Activated CD8-positive, alpha-beta memory T cell treated with anti-CD3 and anti-CD28 coated beads, Interleukin-2, amount 10 ng/mL, durations not matched to agents 7 days and 5 days (primary cell): ENCODE data around the gene SLC15A1. TPM values are rescaled to one million over a fixed set of nuclear protein-coding genes. Genes with fewer than 3 reads are reported as not detected.
"Not testable (repeated sequence)": the region's sequence is repeated elsewhere in the genome, so short reads cannot be mapped to it uniquely, and the experiment has no call there.

Experiments used
- ATAC-seq: fragments of 150-1000 bp; cut with Tn5 transposase; one replicate; pipeline ENCODE4 v1.10.0; 2021; ENCODE audit warnings: moderate library complexity
- CTCF ChIA-PET: fragments of 350-600 bp; sonication (Branson Sonifier 250); formaldehyde crosslinking; loops from one replicate; lab custom pipeline; 2021; ENCODE audit warnings: antibody characterized with exemption; lab: Charles Lee
- DNase-seq: peaks from one replicate; pipeline ENCODE4 v3.0.0-alpha.2; 2020
- H3K27ac Mint-ChIP-seq: one replicate; pipeline ENCODE4 v1.8.0; 2021; ENCODE audit warnings: mild to moderate bottlenecking, mixed read lengths
- H3K27me3 Mint-ChIP-seq: one replicate; pipeline ENCODE4 v1.8.0; 2021; ENCODE audit warnings: mixed read lengths
- H3K36me3 Mint-ChIP-seq: one replicate; pipeline ENCODE4 v1.8.0; 2021; ENCODE audit warnings: mild to moderate bottlenecking, mixed read lengths
- H3K4me1 Mint-ChIP-seq: one replicate; pipeline ENCODE4 v1.8.0; 2021; ENCODE audit warnings: mixed read lengths
- H3K4me3 Mint-ChIP-seq: one replicate; pipeline ENCODE4 v1.8.0; 2021; ENCODE audit warnings: mild to moderate bottlenecking, moderate library complexity, mixed read lengths
- H3K9me3 Mint-ChIP-seq: one replicate; pipeline ENCODE4 v1.8.0; 2022; ENCODE audit warnings: low read depth, mixed read lengths
- total RNA-seq, 2 experiments: library from RNA; stranded (reverse); gene quantifications; one replicate each; pipeline ENCODE4 v1.2.3, GENCODE V29; 2021

The SLC15A1 gene
- total RNA-seq, 2 experiments from 2014 or later = not detected

- Mint-ChIP-seq H3K27ac (no peak overlapping the region), H3K9me3 (no peaks in the 10 kb centered on the region), H3K27me3 (peaks cover 25% of the 10 kb centered on the region), H3K4me1 (peaks cover 2% of the 10 kb centered on the region), H3K36me3 (no peaks in the 10 kb centered on the region), H3K4me3 (no peak overlapping the region)
- DNase-seq (no peak), ATAC-seq (no peak)
- CTCF ChIA-PET = interaction anchor here (10.3 kb wide), 1 partner anchor 203 kb away, joined by 124 read pairs; no protein-coding TSS in a partner anchor
Measured at GRCh38 chr13:98648686-98649085, 103.8 kb downstream of the SLC15A1 start.

- H3K4me1 Mint-ChIP-seq = no peaks in the 10 kb centered on the region
- H3K4me3 Mint-ChIP-seq = no peak overlapping the region
- H3K27me3 Mint-ChIP-seq = peaks cover 29% of the 10 kb centered on the region
- CTCF ChIA-PET = interaction anchor here (10.3 kb wide), 1 partner anchor 202 kb away, joined by 124 read pairs; no protein-coding TSS in a partner anchor
- no peaks in the 10 kb centered on the region for H3K36me3 Mint-ChIP-seq
- ATAC-seq (no peak), DNase-seq (no peak)
- no peaks in the 10 kb centered on the region for H3K9me3 Mint-ChIP-seq
- no peak overlapping the region for H3K27ac Mint-ChIP-seq
Measured at GRCh38 chr13:98648141-98648540, 104.3 kb downstream of the SLC15A1 start.

GRCh38 chr13:98647121-98647520 lies 105.4 kb downstream of the SLC15A1 start:
- ATAC-seq = no peak
- Mint-ChIP-seq H3K27ac (no peak overlapping the region), H3K4me3 (no peak overlapping the region), H3K9me3 (no peaks in the 10 kb centered on the region), H3K27me3 (peaks cover 29% of the 10 kb centered on the region), H3K36me3 (no peaks in the 10 kb centered on the region), H3K4me1 (no peaks in the 10 kb centered on the region)
- DNase-seq = no peak
- CTCF ChIA-PET = no interaction called here

GRCh38 chr13:98643479-98643878 lies 109.0 kb downstream of the SLC15A1 start:
- no peak for ATAC-seq
- Mint-ChIP-seq H3K27ac (no peak overlapping the region), H3K4me3 (no peak overlapping the region), H3K4me1 (no peaks in the 10 kb centered on the region), H3K9me3 (no peaks in the 10 kb centered on the region), H3K36me3 (no peaks in the 10 kb centered on the region), H3K27me3 (peaks cover 32% of the 10 kb centered on the region)
- CTCF ChIA-PET = interaction anchor here (1.0 kb wide), 1 partner anchor 198 kb away, joined by 3 read pairs; no protein-coding TSS in a partner anchor
- no peak for DNase-seq

GRCh38 chr13:98641075-98641474 lies 111.4 kb downstream of the SLC15A1 start:
- no peak for ATAC-seq
- H3K9me3 Mint-ChIP-seq = no peaks in the 10 kb centered on the region
- no peak overlapping the region for H3K4me3 Mint-ChIP-seq
- no peak for DNase-seq
- no peaks in the 10 kb centered on the region for H3K36me3 Mint-ChIP-seq
- CTCF ChIA-PET = no interaction called here
- no peaks in the 10 kb centered on the region for H3K4me1 Mint-ChIP-seq
- peaks cover 28% of the 10 kb centered on the region for H3K27me3 Mint-ChIP-seq
- H3K27ac Mint-ChIP-seq = no peak overlapping the region

- H3K4me1 Mint-ChIP-seq, H3K4me3 Mint-ChIP-seq, H3K9me3 Mint-ChIP-seq, H3K27ac Mint-ChIP-seq, ATAC-seq, H3K36me3 Mint-ChIP-seq, DNase-seq: not testable (repeated sequence)
- H3K27me3 Mint-ChIP-seq = peaks cover 28% of the 10 kb centered on the region
- CTCF ChIA-PET = interaction anchor here (1.3 kb wide), 1 partner anchor 13 kb away, joined by 7 read pairs; no protein-coding TSS in a partner anchor
Measured at GRCh38 chr13:98639785-98640184, 112.7 kb downstream of the SLC15A1 start.

GRCh38 chr13:98638352-98638751 lies 114.1 kb downstream of the SLC15A1 start:
- not testable (repeated sequence) for DNase-seq, H3K4me3 Mint-ChIP-seq, ATAC-seq, H3K9me3 Mint-ChIP-seq, H3K36me3 Mint-ChIP-seq, H3K4me1 Mint-ChIP-seq, H3K27ac Mint-ChIP-seq
- CTCF ChIA-PET = interaction anchor here (1.3 kb wide), 1 partner anchor 14 kb away, joined by 7 read pairs; no protein-coding TSS in a partner anchor
- peaks cover 25% of the 10 kb centered on the region for H3K27me3 Mint-ChIP-seq

Other genes with a start within 250 kb of the SLC15A1 start
- gene STK24, start 175.6 kb downstream of the SLC15A1 start, total RNA-seq = 100 to 1,000 TPM; 134 to 148 TPM
- gene DOCK9, start 225.4 kb upstream of the SLC15A1 start, total RNA-seq = 10 to 100 TPM; 37.5 to 79.9 TPM